HG03521 (cell line): Measurements from ENCODE around the gene ATRX.
"Not testable (repeated sequence)": the region's sequence is repeated elsewhere in the genome, so short reads cannot be mapped to it uniquely, and the experiment has no call there.

Source experiments
- ATAC-seq: cut with Tn5 transposase; IDR thresholded peaks from one replicate; pipeline ENCODE4 v1.9.1; 2021; ENCODE audit warnings: mild to moderate bottlenecking, moderate library complexity; ENCODE audit not compliant: unreplicated experiment

ATRX gene

DNA sequence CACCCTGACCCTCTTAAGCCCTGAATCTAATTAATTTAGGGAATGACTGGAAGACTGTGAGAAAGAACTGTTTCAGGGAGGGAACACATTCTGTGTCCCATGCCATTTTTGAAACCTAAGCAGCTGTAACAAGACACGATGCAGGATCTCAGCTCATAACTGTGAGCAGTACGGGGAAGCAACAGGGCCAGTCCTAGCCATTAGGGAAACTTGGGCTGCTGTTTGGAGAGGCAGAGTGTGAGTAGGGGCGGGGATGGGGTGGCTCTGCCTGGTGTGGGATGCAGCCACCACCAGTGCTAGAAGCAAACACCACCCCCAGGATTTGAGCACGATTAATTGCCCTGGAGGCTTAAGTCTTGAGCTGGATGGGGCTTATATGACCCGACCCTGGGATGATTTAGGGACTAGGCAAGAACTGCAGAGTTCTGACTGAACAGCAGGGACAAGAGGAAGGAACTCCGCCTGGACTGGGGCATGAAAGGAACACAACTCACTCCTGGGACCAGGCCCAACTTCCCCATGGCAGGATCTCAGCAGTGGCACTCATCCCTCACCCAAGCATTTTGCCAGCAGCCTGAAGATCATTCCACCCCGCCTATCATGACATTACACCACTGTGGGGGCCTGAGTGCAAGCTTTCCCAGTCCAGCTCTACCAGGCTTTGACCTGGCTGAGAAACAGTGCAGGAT is 43.1 kb downstream of the ATRX start:
- ATAC-seq, result no peak

DNA sequence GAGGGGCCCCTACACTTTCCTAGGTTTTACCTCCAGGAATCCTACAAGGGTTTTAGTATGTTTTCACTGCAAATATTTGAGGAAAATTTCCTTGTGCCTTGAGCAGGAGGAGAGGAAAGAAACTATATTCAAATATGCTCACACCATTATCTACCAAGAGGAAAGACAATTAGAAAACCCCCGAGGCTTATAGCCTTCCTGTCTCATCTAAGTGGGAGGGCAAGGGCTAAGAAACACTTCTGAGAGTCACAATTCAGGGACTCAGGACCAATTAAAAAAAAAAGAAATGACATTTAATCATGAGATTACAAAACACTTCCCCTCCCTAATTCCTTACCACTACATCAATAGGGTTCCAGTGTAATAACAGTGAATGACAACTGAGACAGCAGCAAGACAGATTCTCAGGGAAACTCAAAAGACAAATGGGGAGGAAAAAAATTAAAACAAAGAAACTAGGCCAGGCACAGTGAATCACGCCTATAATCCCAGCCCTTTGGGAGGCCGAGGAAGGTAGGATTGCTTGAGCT is 45.6 kb downstream of the ATRX start:
- ATAC-seq, result no peak

DNA sequence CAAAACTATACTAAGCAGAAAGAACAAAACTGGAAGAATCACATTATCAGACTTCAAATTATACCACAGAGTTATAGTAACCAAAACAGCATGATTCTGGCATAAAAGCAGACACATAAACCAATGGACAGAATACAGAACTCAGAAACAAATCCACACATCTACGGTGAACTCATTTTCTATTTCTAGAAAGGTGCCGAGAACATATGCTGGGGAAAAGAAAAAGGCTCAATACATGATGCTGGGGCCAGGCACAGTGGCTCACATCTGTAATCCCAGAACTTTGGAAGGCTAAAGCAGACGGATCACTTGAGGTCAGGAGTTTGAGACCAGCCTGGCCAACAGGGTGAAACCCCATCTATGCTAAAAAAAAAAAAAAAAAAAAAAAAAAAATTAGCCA is 52.7 kb downstream of the ATRX start:
- no peak for ATAC-seq

DNA sequence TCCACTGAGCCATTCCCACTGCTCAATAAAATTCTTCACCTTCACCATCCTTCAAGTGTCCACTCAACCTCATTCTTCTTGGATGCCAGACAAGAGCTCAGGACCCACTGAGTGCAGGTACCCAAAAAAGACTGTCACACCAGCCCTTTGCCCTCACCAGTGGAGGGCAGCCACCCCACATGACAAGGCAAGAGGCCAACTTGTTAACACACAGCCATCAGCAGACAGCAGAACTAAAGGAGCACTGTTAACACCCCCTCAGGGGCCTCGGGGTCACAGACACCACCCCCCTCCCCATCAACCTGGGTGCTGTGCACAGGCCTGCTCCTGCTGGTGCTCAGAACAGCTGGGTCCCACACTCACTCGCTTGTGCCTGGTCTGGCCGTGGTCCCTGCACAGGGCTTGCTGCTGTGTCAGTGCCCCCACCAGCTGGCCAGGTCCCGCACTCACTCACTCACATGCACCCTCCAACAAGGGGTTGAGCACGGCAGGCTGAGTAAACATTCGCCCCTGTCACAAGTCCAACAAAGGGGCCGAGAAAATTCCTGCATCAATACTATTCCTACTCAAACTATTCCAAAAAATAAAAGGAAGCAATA is 54.1 kb downstream of the ATRX start:
- no peak for ATAC-seq

DNA sequence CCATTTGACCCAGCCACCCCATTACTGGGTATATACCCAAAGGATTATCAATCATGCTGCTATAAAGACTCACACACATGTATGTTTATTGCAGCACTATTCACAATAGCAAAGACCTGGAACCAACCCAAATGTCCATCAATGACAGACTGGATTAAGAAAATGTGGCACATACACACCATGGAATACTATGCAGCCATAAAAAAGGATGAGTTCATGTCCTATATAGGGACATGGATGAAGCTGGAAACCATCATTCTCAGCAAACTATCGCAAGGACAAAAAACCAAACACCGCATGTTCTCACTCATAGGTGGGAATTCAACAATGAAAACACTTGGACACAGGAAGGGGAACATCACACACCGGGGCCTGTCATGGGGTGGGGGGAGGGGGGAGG is 59.9 kb downstream of the ATRX start:
- ATAC-seq, result not testable (repeated sequence)

DNA sequence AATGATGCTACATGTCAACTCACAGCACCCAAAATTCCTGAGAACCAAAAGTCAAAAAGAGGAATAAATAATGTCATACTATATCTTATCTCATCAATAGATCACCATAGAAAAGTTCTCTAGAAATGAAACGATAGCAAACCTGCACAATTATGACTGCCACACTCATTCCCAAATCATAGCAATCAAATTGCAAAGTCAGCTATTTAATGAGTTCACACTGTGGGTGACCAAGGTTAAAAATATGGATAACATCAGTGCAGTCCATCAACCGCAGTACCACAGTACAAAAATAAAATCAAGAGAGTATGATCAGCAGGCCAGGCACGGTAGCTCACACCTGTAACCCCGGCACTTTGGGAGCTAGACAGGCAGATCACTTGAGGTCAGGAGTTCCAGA is 62.3 kb downstream of the ATRX start:
- ATAC-seq, result no peak

DNA sequence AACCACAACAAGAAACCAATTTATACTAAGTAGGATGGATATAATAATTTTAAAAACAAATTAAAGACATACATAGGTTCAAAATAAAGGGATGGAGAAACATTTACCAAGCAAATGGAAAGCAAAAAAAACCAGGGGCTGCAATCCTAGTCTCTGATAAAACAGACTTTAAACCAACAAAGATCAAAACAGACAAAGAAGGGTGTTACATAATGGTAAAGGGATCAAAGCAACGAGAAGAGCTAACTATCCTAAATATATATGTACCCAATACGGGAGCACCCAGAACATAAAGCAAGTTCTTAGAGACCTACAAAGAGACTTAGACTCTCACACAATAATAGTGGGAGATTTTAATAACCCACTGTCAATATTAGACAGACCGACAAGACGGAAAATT is 66.6 kb downstream of the ATRX start:
- ATAC-seq, result no peak

DNA sequence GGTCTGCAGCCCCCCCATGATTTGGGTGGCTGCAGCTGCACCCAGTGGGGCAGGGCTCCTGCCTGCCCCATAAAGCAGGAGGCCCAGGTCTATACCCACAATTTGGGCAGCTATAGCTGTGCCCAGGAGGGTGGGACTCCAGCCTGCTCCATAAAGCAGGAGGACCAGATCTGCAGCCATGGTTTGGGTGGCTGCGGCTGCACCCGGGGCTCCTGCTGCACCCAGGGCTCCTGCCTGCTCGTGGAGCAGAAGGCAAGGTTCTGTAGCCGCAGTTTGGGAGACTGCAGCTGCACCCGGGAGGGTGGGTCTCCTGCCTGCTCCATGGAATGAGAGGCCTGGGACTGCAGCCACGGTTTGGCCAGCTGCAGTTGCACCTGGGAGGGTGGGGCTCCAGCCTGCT is 81.1 kb downstream of the ATRX start:
- no peak for ATAC-seq

DNA sequence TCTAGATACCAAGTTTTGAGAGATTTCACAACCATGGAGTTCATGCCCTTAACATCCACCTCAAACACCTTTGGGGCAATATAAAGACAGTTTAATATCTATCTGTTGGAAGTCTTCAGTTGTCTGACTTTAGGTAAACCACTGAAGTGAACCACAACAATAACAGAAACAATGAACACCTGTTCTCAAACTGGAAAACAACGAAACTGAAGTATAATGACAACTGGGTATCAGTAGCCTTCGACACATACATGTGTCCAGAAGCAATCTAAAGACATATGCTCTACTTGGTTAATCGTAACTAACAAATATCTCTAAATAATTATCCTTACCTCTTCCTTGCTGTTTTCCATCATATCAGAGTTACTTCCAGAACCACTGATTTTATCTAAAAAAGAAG is 87.8 kb downstream of the ATRX start:
- ATAC-seq, result no peak

DNA sequence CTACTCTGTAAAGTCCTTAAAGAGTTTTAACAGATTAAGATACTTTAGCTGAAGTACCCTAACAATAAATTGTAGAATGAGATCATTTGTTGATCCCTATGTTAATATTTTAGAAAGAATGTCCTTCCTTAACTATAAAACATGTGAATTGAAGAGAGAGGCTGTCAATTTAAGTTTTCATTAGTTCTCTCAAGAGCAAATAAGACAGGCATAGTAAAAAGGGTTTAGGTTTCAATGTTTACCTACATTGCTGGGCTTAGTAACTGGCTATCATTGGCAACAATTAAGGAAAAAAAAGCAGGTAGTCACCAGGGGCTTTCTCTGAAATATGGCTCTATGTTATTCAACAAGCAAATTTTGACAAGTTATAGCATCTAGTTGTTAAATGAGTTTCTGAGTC is 91.5 kb downstream of the ATRX start:
- no peak for ATAC-seq

DNA sequence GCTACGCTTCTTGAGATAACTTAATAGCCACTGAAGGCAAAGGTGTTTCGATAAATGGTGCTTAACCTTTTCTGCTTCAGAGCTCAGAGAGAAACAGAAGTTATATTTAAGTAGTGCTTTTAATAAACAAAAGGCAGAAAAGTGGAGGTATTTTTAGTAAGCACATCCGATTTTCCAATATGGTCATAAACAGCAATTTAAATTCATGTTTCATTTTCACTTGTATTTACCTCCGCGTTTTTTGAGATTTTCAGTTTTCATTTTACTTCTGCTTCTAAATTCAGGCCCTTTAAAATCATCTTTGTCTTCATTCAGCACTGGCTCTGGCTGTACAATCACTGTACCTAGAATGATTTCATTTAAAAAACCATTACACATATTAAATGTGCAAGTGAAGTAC is 92.4 kb downstream of the ATRX start:
- ATAC-seq, result no peak

DNA sequence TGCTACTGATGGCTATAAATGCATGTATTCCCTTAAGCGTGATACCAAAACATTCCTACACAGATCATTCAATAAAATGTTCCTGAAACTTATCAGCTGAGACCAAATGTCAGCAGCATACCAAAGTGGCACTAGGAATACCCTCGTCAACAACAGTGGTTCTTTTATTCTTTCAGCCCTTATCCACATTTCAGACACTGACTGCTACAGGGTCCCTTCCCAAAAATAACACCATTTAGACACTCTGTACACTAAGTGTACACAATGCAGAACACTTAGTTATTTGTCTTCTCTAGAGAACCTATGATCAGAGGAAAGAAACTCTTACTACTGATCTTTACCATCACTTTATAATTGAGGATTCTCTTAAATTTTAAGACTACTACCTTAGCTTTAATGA is 94.1 kb downstream of the ATRX start:
- no peak for ATAC-seq

DNA sequence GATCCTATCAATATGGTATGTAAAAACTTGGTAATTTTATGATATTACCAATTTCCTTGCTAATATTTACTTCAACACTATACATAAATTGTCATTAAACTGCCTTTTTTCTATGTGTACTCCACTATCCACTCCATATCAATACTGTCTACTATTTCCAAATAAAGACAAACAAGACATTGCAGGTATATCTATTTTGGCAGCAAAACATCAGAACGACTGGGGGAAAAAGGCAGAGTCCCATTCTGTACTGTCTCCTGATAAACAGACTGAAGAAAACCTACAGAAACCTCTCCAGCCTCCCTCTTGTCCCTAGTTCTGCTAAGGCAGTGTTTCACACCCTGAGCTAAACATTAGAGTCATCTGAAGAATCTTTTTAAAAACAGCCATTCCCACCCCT is 96.6 kb downstream of the ATRX start:
- ATAC-seq, result no peak

DNA sequence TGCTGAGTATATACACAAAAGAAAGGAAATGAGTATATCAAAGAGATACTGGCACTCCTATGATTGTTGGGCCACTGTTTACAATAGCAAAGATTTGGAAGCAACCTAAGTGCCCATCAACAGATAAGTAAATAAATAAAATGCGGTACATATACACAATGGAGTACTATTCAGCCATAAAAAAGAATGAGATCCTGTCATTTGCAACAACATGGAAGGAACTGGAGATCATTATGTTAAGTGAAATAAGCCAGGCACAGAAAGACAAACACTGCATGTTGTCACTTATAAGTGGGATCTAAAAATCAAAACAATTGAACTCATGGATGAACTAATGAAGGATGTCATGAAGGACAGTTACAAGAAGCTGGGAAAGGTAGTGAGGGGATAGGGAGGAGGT is 100.3 kb downstream of the ATRX start:
- not testable (repeated sequence) for ATAC-seq

DNA sequence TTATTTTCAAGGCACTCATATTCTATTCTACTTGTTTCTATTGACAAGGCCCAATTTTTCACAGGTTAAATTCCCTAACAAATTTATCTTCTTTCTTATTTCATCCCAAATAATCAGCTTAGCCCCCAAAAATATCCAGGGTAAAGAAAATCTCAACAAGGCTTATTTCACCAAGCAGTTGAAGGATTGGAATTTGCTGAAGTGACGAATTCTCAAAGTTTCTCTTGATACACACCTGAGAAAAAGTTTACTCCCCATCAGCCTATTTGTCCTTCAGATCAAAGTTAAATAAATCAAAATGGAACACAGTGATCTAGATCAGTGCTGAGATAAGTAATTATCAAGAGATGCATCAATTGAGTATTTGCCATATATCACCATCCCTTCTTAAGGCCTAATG is 106.9 kb downstream of the ATRX start:
- no peak for ATAC-seq

DNA sequence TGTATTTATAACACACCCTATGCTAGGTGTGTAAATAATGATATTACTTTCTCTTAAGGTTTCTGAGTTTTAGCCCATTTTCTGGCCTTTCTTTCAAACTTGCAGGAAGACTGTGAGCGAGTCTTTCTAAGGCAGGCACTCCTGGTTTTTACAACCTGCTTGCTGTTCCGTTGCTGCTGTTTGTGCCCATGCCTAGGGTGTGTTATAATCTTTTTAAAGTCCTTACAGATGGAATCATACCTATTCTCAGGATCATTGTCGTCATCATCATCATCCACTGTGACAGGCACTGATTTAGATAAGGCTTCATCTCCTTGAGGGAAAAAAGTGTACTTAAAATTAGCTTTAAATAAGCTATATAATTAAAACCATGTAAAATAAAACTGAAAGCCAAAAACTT is 110.0 kb downstream of the ATRX start:
- ATAC-seq, result no peak

DNA sequence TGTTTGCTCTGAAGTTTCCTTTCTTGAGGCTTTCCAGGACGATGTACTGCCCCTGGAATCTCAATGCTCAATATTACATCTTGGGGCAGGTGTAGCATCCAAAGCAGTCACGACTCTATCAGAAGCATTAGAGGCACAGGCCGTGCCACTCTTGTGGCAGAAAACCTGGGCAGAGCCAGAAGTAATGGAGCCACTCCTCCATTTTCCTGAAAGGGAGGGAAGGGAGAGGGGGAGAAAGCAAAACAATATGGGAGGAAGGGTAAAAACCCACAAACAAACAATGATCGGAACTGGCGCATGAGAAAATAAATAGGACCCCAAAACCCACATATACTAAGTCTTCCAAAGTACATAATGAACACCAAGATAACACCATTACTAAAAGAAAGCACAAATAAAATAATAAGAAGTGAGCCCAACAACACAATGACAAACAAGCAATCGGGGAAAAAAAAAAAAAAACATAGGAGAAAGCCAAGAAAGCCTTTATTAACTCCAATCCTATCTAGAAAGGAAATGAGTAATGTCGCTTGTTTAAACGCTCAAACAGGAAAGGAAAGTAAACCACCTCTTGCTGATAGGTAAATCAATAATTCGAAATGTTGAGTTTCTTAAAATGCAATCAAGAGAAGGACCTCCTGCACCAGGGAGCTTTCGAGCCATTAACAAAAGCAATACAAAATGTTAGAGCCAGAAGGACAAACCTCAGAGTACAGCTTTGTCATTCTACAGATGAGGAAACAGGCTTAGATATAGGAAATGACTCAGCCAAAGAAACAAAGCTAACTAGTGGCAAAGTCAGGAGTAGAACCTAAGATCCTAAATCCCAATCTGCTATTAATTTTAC is 117.4 kb downstream of the ATRX start:
- no peak for ATAC-seq

DNA sequence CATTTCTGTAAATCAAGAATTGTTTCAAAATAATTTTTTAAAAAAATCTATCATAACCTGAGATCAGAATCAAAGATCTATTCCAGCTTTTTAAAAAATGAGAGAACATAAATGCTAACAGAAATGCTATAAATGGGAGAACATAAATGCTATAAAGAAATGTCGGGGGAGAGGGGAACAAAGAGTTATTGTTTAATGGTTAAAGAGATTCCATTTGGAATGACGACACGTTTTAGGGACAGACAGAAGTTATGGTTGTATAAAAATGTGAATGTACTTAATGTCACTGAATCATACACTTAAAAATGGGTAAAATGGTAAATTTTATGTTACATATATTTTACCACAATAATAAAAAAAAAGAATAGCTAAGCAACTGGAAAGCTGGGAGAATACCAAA is 127.1 kb downstream of the ATRX start:
- no peak for ATAC-seq

DNA sequence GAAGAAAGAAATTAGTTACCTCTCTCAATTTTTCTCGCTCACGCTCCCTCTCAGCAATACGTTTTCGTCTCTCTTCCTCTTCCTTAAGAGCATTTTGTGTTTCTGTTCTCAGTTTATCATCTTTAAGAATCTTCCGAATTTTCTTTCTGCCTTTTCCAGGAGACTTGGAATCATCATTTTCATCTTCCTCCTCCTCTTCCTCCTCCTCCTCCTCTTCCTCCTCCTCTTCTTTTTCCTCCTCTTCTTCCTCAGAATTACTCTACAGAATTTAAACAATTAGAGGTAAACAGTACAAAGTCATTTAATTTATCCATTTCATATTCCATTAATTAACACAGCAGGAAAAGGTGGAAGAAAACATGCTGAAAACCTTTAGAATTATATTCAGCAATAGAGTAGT is 133.9 kb downstream of the ATRX start:
- ATAC-seq, result no peak

DNA sequence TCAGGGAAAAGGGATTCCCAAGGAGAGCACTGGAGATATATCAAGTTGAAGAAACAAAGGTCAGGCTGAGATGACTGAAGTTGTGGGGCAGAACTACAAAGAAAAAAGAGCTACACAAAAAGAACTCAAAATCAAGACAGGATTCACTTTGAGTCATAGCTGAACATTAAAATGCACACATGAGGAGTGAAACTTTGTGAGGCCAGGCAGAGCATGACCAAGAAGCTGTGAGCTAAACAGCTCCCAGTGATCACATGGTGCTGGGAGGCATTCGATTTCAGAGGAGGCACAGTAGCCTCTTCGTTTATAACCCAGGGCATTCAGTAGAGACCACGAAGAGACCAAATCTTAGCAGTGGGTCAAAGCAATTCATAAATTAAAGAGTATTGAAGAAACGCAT is 145.3 kb downstream of the ATRX start:
- no peak for ATAC-seq

DNA sequence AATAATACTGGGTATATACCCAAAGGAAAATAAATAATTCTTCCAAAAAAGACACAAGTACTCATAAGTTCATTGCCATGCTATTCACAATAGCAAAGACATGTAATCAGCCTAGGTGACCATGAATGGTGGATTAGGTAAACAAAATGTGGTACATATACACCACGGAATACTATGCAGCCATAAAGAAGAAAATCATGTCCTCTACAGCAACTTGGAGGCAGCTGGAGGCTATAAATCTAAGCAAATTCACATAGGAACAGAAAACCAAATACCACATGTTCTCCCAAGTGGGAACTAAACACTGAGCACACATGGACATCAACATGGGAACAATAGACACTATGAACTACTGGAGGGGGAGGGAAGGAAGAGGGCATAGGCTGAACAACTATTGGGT is 146.2 kb downstream of the ATRX start:
- ATAC-seq, result no peak

DNA sequence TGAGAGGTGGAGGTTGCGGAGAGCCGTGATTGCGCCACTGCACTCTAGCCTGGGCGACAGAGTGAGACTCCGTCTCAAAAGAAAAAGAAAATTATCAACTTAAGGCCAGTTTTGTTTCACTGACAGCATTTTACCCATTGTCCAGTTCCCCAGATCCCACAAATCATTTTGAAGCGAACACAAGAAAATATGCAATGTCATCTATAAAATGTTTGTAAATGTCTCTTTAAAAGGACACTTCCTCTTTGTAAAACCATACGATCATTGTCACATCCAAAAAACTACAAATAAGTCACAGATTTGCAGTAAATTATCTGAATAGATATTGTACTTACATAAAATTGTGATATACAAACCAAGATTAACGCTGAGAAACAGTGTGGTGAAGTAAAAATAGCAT is 147.6 kb downstream of the ATRX start:
- ATAC-seq, result no peak
